ENCODE results near the gene OSBPL5.

OSBPL5 gene

GRCh38 chr11:3056296-3057068 lies 108.6 kb downstream of the OSBPL5 start:
- ChIA-PET CTCF (interaction anchor here (0.9 to 1.9 kb wide), 3 partner anchors 28 to 35 kb away, joined by 3 to 8 read pairs (median 3); no protein-coding TSS in a partner anchor), POLR2A (interaction anchor here (1.0 to 2.0 kb wide), 3 partner anchors 19 to 35 kb away, joined by 3 to 12 read pairs (median 7); no protein-coding TSS in a partner anchor)
- TF ChIP-seq ZNF610 (tag by site-specific recombination; IDR thresholded peaks at IDR 0.05; ENCODE audit: borderline replicate concordance) (no peak), ZNF341 (tag by site-specific recombination; IDR thresholded peaks at IDR 0.05; ENCODE audit: low read depth) (peak; percentile 53), GLIS1 (tag by site-specific recombination; IDR thresholded peaks at IDR 0.05) (peak; percentile 80), ZNF776 (tag by site-specific recombination; IDR thresholded peaks at IDR 0.05; ENCODE audit: borderline replicate concordance) (no peak)
- H3K36me3 ChIP-seq (ENCODE audit: control insufficient read depth in 2 of 2, insufficient read depth in 1 of 2, low read length in 2 of 2) = peaks cover 0 to 13% of the 10 kb centered on the region in 2 experiments; a peak in 1 of 3 replicates
- H3K4me3 ChIP-seq (ENCODE audit: low read depth, low read length) = peak overlapping the region; percentile 94
- peaks cover 8% of the 10 kb centered on the region for H3K4me1 ChIP-seq (ENCODE audit: control insufficient read depth, insufficient read depth, low read length)
- no peaks in the 10 kb centered on the region for H3K9me3 ChIP-seq (ENCODE audit: control insufficient read depth, insufficient read depth, low read depth, low read length)
- H3K27ac ChIP-seq (ENCODE audit: extremely low read depth, low read depth, low read length) = peak overlapping the region; percentile 57; the same call in 1 of the 2 replicates

GRCh38 chr11:3055891-3056290 lies 109.2 kb downstream of the OSBPL5 start:
- no peaks in the 10 kb centered on the region for H3K9me3 ChIP-seq (ENCODE audit: control insufficient read depth, insufficient read depth, low read depth, low read length)
- no peak overlapping the region for H3K27ac ChIP-seq (ENCODE audit: extremely low read depth, low read depth, low read length)
- peak overlapping the region; percentile 94 for H3K4me3 ChIP-seq (ENCODE audit: low read depth, low read length)
- CTCF ChIA-PET = interaction anchor here (1.4 to 1.9 kb wide), 2 partner anchors 29 to 36 kb away, joined by 3 to 8 read pairs; no protein-coding TSS in a partner anchor
- H3K4me1 ChIP-seq (ENCODE audit: control insufficient read depth, insufficient read depth, low read length) = peaks cover 12% of the 10 kb centered on the region
- POLR2A ChIA-PET = no interaction called here
- peaks cover 0 to 13% of the 10 kb centered on the region in 2 experiments; a peak in 1 of 3 replicates for H3K36me3 ChIP-seq (ENCODE audit: control insufficient read depth in 2 of 2, insufficient read depth in 1 of 2, low read length in 2 of 2)
- TF ChIP-seq MYNN (tag by site-specific recombination; IDR thresholded peaks at IDR 0.05; ENCODE audit: borderline replicate concordance) (no peak), ZNF404 (tag by site-specific recombination; IDR thresholded peaks at IDR 0.05) (no peak), ZNF596 (tag by site-specific recombination; IDR thresholded peaks at IDR 0.05) (no peak), ZNF394 (tag by site-specific recombination; IDR thresholded peaks at IDR 0.05; ENCODE audit: borderline replicate concordance) (no peak), ZNF24 (tag by site-specific recombination; IDR thresholded peaks at IDR 0.05) (no peak), ZNF48 (tag by site-specific recombination; IDR thresholded peaks at IDR 0.05) (no peak), ZNF830 (tag by site-specific recombination; IDR thresholded peaks at IDR 0.05; ENCODE audit: low read depth) (no peak), ZNF449 (tag by site-specific recombination; IDR thresholded peaks at IDR 0.05) (no peak), ZNF114 (tag by site-specific recombination; IDR thresholded peaks at IDR 0.05) (no peak), ZNF416 (tag by site-specific recombination; IDR thresholded peaks at IDR 0.05) (no peak), ZNF274 (IDR thresholded peaks at IDR 0.05; ENCODE audit: low read length) (no peak), ZNF274 (tag by site-specific recombination; IDR thresholded peaks at IDR 0.05; ENCODE audit: borderline replicate concordance) (no peak), EGR2 (tag by site-specific recombination; IDR thresholded peaks at IDR 0.05; ENCODE audit: low read depth) (no peak), ZNF571 (tag by site-specific recombination; IDR thresholded peaks at IDR 0.05) (no peak), GLI2 (tag by site-specific recombination; IDR thresholded peaks at IDR 0.05; ENCODE audit: borderline replicate concordance, low read depth) (no peak), ZNF423 (tag by site-specific recombination; IDR thresholded peaks at IDR 0.05) (no peak), ZNF843 (tag by site-specific recombination; IDR thresholded peaks at IDR 0.05) (no peak), PBX3 (CRISPR knock-in tag; IDR thresholded peaks at IDR 0.05) (no peak), PRDM10 (tag by site-specific recombination; IDR thresholded peaks at IDR 0.05) (no peak)

Data from HEK293 (cell line).